ENCODE data around the gene SCMH1.
"Not testable (repeated sequence)": the region's sequence is repeated elsewhere in the genome, so short reads cannot be mapped to it uniquely, and the experiment has no call there.

The SCMH1 gene

GRCh38 chr1:41211608-41212007, 30.5 kb downstream of the SCMH1 start:
- DNase-seq (ENCODE audit: low read depth): not testable (repeated sequence)

GRCh38 chr1:41207053-41207452, 35.1 kb downstream of the SCMH1 start:
- DNase-seq (ENCODE audit: low read depth): not testable (repeated sequence)

GRCh38 chr1:41200728-41201127, 41.4 kb downstream of the SCMH1 start:
- no peak for DNase-seq (ENCODE audit: low read depth)

GRCh38 chr1:41199375-41199774, 42.7 kb downstream of the SCMH1 start:
- DNase-seq (ENCODE audit: low read depth): no peak

- no peak for DNase-seq (ENCODE audit: low read depth)
These were observed 49.5 kb downstream of the SCMH1 start for GRCh38 chr1:41192456-41193178.

GRCh38 chr1:41184446-41184845, 57.7 kb downstream of the SCMH1 start:
- DNase-seq (ENCODE audit: low read depth): no peak

GRCh38 chr1:41178230-41178629, 63.9 kb downstream of the SCMH1 start:
- not testable (repeated sequence) for DNase-seq (ENCODE audit: low read depth)

GRCh38 chr1:41175546-41175945, 66.6 kb downstream of the SCMH1 start:
- no peak for DNase-seq (ENCODE audit: low read depth)

- DNase-seq (ENCODE audit: low read depth): no peak
These were observed 67.9 kb downstream of the SCMH1 start for GRCh38 chr1:41174170-41174569.

GRCh38 chr1:41173651-41174050, 68.5 kb downstream of the SCMH1 start:
- DNase-seq (ENCODE audit: low read depth): no peak

GRCh38 chr1:41171266-41171874, 70.7 kb downstream of the SCMH1 start:
- no peak for DNase-seq (ENCODE audit: low read depth)

- no peak for DNase-seq (ENCODE audit: low read depth)
These were observed 72.3 kb downstream of the SCMH1 start for GRCh38 chr1:41169799-41170180.

GRCh38 chr1:41169066-41169798, 72.9 kb downstream of the SCMH1 start:
- DNase-seq (ENCODE audit: low read depth): no peak

- no peak for DNase-seq (ENCODE audit: low read depth)
These were observed 74.4 kb downstream of the SCMH1 start for GRCh38 chr1:41167667-41168066.

- no peak for DNase-seq (ENCODE audit: low read depth)
These were observed 77.4 kb downstream of the SCMH1 start for GRCh38 chr1:41164727-41165126.

- DNase-seq (ENCODE audit: low read depth): no peak
These were observed 79.7 kb downstream of the SCMH1 start for GRCh38 chr1:41162441-41162840.

GRCh38 chr1:41161846-41162245, 80.3 kb downstream of the SCMH1 start:
- DNase-seq (ENCODE audit: low read depth): no peak

- DNase-seq (ENCODE audit: low read depth): no peak
These were observed 81.5 kb downstream of the SCMH1 start for GRCh38 chr1:41160498-41161110.

- DNase-seq (ENCODE audit: low read depth): no peak
These were observed 83.1 kb downstream of the SCMH1 start for GRCh38 chr1:41158966-41159365.

- DNase-seq (ENCODE audit: low read depth): no peak
These were observed 83.8 kb downstream of the SCMH1 start for GRCh38 chr1:41158147-41158875.

- DNase-seq (ENCODE audit: low read depth): no peak
These were observed 87.0 kb downstream of the SCMH1 start for GRCh38 chr1:41155105-41155504.

- no peak for DNase-seq (ENCODE audit: low read depth)
These were observed 88.3 kb downstream of the SCMH1 start for GRCh38 chr1:41153750-41154274.
